H1 (cell line): ENCODE measurements around the gene CFAP92.

Experiments used
- CTCF ChIP-seq, 3 experiments: IDR thresholded peaks; 1 replicate in 2 of 3; 2 replicates in 1 of 3; pipeline versions ENCODE4 v1.5.1 to v1.6.1; 2011; ENCODE audit warnings: low read length in 3 of 3, mild to moderate bottlenecking in 3 of 3, inconsistent platforms in 2 of 3, low read depth in 1 of 3, moderate library complexity in 1 of 3; ENCODE audit not compliant: insufficient read depth in 1 of 3; ENCODE audit errors: control extremely low read depth in 1 of 3
- E2F6 ChIP-seq: IDR thresholded peaks from 2 replicates; pipeline ENCODE4 v1.6.1; 2012; ENCODE audit warnings: inconsistent platforms
- EP300 ChIP-seq, 2 experiments: IDR thresholded peaks; 1 replicate in 1 of 2; 2 replicates in 1 of 2; pipeline ENCODE4 v1.6.1; 2011 to 2012; ENCODE audit warnings: low read depth in 2 of 2, low read length in 2 of 2, mild to moderate bottlenecking in 2 of 2, borderline replicate concordance in 1 of 2, inconsistent platforms in 1 of 2, moderate library complexity in 1 of 2
- EZH2 ChIP-seq: fragments of 200-600 bp; sonication (generic); IDR thresholded peaks from 2 replicates; pipeline ENCODE4 v1.7.1; 2012; ENCODE audit warnings: low read depth, mild to moderate bottlenecking, moderate library complexity, low read length, inconsistent platforms; ENCODE audit not compliant: severe bottlenecking
- HDAC6 ChIP-seq: IDR thresholded peaks from one replicate; pipeline ENCODE4 v1.7.1; 2012; ENCODE audit warnings: low read depth, mild to moderate bottlenecking, inconsistent platforms, low read length, moderate library complexity
- JUND ChIP-seq: IDR thresholded peaks from 2 replicates; pipeline ENCODE4 v1.6.1; 2011; ENCODE audit warnings: mild to moderate bottlenecking, improper control_type of control experiment, low read length
- KDM5A ChIP-seq: fragments of 200-600 bp; IDR thresholded peaks from 2 replicates; pipeline ENCODE4 v1.7.1; 2012; ENCODE audit warnings: mild to moderate bottlenecking, low read length, inconsistent platforms, mixed read lengths
- MAX ChIP-seq: IDR thresholded peaks from 2 replicates; pipeline ENCODE4 v1.6.1; 2012; ENCODE audit warnings: inconsistent platforms
- PHF8 ChIP-seq: fragments of 200-600 bp; sonication (generic); conservative IDR thresholded peaks from 2 replicates; pipeline ENCODE4 v1.7.1; 2012; ENCODE audit warnings: low read depth, mild to moderate bottlenecking, inconsistent platforms, low read length, moderate library complexity
- POLR2AphosphoS5 ChIP-seq: IDR thresholded peaks from 2 replicates; pipeline ENCODE4 v1.6.1; 2011; ENCODE audit warnings: low read depth, low read length
- RAD21 ChIP-seq, 2 experiments: IDR thresholded peaks in 1 of 2; conservative IDR thresholded peaks in 1 of 2; 2 replicates each; pipeline ENCODE4 v1.6.1; 2011; ENCODE audit warnings: low read depth in 2 of 2, low read length in 2 of 2, improper control_type of control experiment in 1 of 2, inconsistent platforms in 1 of 2, mild to moderate bottlenecking in 1 of 2, moderate library complexity in 1 of 2
- TAF1 ChIP-seq: IDR thresholded peaks from 2 replicates; pipeline ENCODE4 v1.6.1; 2011; ENCODE audit warnings: mild to moderate bottlenecking, low read depth, low read length
- TAF7 ChIP-seq: optimal IDR thresholded peaks from 2 replicates; pipeline ENCODE3; 2011; ENCODE audit warnings: low read depth, mild to moderate bottlenecking, inconsistent platforms, low read length, moderate library complexity, borderline replicate concordance

GRCh38 chr3:128988286-128988685 lies 5.6 kb downstream of the CFAP92 start:
- no peak for TF ChIP-seq CTCF (IDR thresholded peaks at IDR 0.05; ENCODE audit: control extremely low read depth in 1 of 3, insufficient read depth in 1 of 3, low read depth in 1 of 3, low read length in 3 of 3)
- TF ChIP-seq E2F6: no peak
- TF ChIP-seq EP300 (IDR thresholded peaks at IDR 0.05; ENCODE audit: borderline replicate concordance in 1 of 2, low read depth in 2 of 2, low read length in 2 of 2): no peak
- TF ChIP-seq EZH2: no peak
- no peak for TF ChIP-seq TAF7
- no peak for TF ChIP-seq POLR2AphosphoS5
- TF ChIP-seq MAX: no peak
- TF ChIP-seq PHF8: no peak
- TF ChIP-seq TAF1: no peak
- TF ChIP-seq RAD21 (IDR thresholded peaks at IDR 0.05 in 1 of 2, conservative IDR thresholded peaks at IDR 0.05 in 1 of 2; ENCODE audit: low read depth in 2 of 2, low read length in 2 of 2): no peak
- no peak for TF ChIP-seq KDM5A
- TF ChIP-seq JUND: no peak
- TF ChIP-seq HDAC6: no peak
